Pancreas (tissue), 10 donors: ENCODE data around the gene CLDN22. TPM values are rescaled to one million over a fixed set of nuclear protein-coding genes. Genes with fewer than 3 reads are reported as not detected.

Source experiments
- ATAC-seq, 4 donors: fragments of 200-7000 bp; cut with Tn5 transposase; one replicate each; pipeline versions ENCODE4 v1.8.0 to v1.9.1; 2020; ENCODE audit warnings: mild to moderate bottlenecking in 4 of 4, moderate library complexity in 4 of 4
- DNase-seq, 6 donors: peaks; one replicate each; pipeline ENCODE4 v3.0.0-alpha.2; 2020
- FAIRE-seq: peaks from 2 replicates; lab custom pipeline; 2012; peaks lifted over from hg19 to GRCh38; lab: Jason Lieb, UNC
- H3K27ac ChIP-seq, 4 donors: fragments of 200-600 bp; sonication (generic); 1 replicate in 3 of 4; 2 replicates in 1 of 4; pipeline versions ENCODE4 v1.5.0 to v1.8.0; 2020
- H3K27me3 ChIP-seq, 4 donors: fragments of 200-600 bp; one replicate each; pipeline ENCODE4 v1.8.0; 2021
- H3K36me3 ChIP-seq, 3 donors: fragments of 200-600 bp; sonication (generic) in 1 of 3; one replicate each; pipeline versions ENCODE4 v1.5.0 to v1.8.0; 2020 to 2021
- H3K4me1 ChIP-seq, 3 donors: fragments of 200-600 bp; one replicate each; pipeline ENCODE4 v1.8.0; 2021
- H3K4me3 ChIP-seq, 4 donors: fragments of 200-600 bp; sonication (generic) in 2 of 4; one replicate each; pipeline versions ENCODE4 v1.5.0 to v1.8.0; 2020 to 2021
- H3K9me3 ChIP-seq, 4 donors: fragments of 200-600 bp; one replicate each; pipeline ENCODE4 v1.8.0; 2021
- WGBS, 2 donors: extraction: QIAGEN DNeasy Blood & Tissue Kit; methylation state at CpG; one replicate each; pipeline ENCODE4 v1.1.7; 2013; 5-methylcytosine and 5-hydroxymethylcytosine counted together
- intact Hi-C, 3 donors: fragments of 100-400 bp; cut with DNase I; formaldehyde crosslinking; loops; one replicate each; pipeline versions ENCODE4 v1.11.1 to v1.14.2; 2022
- polyA plus RNA-seq, 2 donors: library from polyadenylated mRNA; stranded (reverse); fragments of 200-250 nt; gene quantifications; one replicate each; pipeline ENCODE4 v1.2.3, GENCODE V29; 2013
- total RNA-seq, 6 donors: library from RNA; stranded (reverse); fragmentation: NEBNext Ultra II Directional in 4 of 6; extraction: Animal tissue kit (Norgen Biotek cat#: 25700) in 4 of 6; gene quantifications; one replicate each; pipeline versions ENCODE4 v1.2.1 to v1.2.4, GENCODE V29; 2021 to 2023
- TF ChIP-seq, protein P1 (sequence below), 4 donors: fragments of 200-600 bp; sonication (generic) in 3 of 4; IDR thresholded peaks; one replicate each; pipeline versions ENCODE4 v1.5.0 to v1.8.0; 2021; ENCODE audit warnings: antibody characterized with exemption in 4 of 4
- donor health status: healthy with polysubstance abuse.
- donor health status: DM: no; HTN: no; CAD: no; lungs with moderate emphysema.
- donor health status: DM: no; HTN: no; CAD: no.
- donor health status: control.
- donor health status: control.
- donor health status: Bipolar disorder and iron deficiency.
- donor health status: DM: yes; HTN: yes; CAD: no.
- donor health status: DM: no; HTN: no; CAD: no.
- donor health status: DM: no; HTN: no; CAD: no.
- donor health status: DM: yes; HTN: yes; CAD: no.

CLDN22 gene
- total and polyA plus RNA-seq, 8 donors, result 0.02 TPM; not detected in 7

DNA sequence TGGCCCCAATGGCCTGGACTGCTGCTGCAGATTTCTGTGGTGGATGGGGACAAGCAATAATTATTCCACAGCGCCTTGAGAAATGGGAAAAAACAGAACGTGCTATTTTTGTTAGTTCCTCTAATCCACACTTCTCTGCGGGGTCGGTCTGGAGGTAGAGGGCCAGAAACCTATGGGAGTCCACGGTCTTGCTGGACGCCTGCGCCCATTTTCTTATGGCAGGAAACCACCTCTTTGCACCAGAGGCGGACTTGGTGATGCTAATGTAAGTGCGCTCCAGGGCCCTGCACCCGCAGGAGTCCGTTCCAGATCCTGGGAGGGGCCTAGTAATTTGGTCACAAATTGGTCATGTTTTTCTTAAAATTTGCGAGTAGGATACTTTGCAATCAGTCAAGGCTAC is 28.1 kb upstream of the CLDN22 start:
- H3K9me3 ChIP-seq, result no peaks in the 10 kb centered on the region
- WGBS, 2 donors, result 82 to 87% methylated on average over 12 of the region's 12 CpGs

DNA sequence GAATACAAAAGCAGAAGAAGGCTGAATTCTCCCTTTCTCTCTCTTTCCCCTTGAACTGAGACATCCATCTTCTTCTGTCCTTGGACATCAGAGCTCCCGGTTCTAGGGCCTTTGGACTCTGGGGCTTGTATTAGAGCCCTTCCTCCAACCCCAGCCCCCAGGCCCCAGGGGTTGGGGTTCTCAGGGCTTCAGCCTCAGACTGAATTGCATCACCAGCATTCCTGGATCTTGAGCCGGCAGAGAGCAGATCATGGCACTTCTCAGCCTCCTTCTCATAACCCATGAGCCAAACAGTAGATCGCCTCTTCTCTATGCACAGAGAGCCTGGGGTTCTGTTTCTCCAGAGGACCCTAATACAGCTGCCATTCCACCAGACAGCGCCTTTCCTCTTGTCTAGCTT is 27.5 kb upstream of the CLDN22 start:
- Histone ChIP-seq H3K36me3 (no peaks in the 10 kb centered on the region), H3K27me3 (no peaks in the 10 kb centered on the region), H3K27ac (no peak overlapping the region), H3K9me3 (no peaks in the 10 kb centered on the region), H3K4me3 (no peak overlapping the region), H3K4me1 (no peaks in the 10 kb centered on the region)
- FAIRE-seq (no peak), DNase-seq (no peak), ATAC-seq (no peak)
- 76 to 81% methylated on average over 4 of the region's 4 CpGs for WGBS, 2 donors
- TF ChIP-seq, protein P1, sequence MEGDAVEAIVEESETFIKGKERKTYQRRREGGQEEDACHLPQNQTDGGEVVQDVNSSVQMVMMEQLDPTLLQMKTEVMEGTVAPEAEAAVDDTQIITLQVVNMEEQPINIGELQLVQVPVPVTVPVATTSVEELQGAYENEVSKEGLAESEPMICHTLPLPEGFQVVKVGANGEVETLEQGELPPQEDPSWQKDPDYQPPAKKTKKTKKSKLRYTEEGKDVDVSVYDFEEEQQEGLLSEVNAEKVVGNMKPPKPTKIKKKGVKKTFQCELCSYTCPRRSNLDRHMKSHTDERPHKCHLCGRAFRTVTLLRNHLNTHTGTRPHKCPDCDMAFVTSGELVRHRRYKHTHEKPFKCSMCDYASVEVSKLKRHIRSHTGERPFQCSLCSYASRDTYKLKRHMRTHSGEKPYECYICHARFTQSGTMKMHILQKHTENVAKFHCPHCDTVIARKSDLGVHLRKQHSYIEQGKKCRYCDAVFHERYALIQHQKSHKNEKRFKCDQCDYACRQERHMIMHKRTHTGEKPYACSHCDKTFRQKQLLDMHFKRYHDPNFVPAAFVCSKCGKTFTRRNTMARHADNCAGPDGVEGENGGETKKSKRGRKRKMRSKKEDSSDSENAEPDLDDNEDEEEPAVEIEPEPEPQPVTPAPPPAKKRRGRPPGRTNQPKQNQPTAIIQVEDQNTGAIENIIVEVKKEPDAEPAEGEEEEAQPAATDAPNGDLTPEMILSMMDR (IDR thresholded peaks at IDR 0.05), result no peak
- intact Hi-C loops, result no loop called here

More for the DNA sequence above, 28.1 kb upstream of the CLDN22 start:
- DNase-seq, result no peak
- no peaks in the 10 kb centered on the region for H3K4me1 ChIP-seq
- no peaks in the 10 kb centered on the region for H3K36me3 ChIP-seq
- TF ChIP-seq, protein P1 (IDR thresholded peaks at IDR 0.05), result no peak
- no peak overlapping the region for H3K4me3 ChIP-seq
- FAIRE-seq, result no peak
- H3K27me3 ChIP-seq, result no peaks in the 10 kb centered on the region
- intact Hi-C loops, result no loop called here
- no peak overlapping the region for H3K27ac ChIP-seq
- ATAC-seq, result no peak

DNA sequence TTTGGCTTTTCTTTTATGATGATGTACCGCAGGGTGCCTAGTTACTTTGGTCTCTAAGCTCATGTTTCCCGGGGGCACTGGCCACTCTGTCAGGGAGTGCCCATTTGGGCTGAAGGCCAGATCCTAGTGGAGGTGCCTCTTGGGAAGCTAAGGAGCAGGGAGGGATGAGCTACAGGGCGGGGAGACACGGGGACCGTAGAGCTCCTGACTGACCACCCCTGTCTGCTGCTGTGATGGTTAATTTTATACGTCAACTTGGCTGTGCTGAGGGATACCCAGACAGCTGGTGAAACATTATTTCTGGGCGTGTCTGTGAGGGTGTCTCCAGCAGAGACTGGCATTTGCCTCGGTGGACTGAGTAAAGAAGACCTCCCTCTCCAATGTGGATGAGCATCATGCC is 27.1 kb upstream of the CLDN22 start:
- no peak for FAIRE-seq
- DNase-seq, result no peak
- Histone ChIP-seq H3K4me1 (no peaks in the 10 kb centered on the region), H3K9me3 (no peaks in the 10 kb centered on the region), H3K27me3 (no peaks in the 10 kb centered on the region), H3K36me3 (no peaks in the 10 kb centered on the region), H3K4me3 (no peak overlapping the region), H3K27ac (no peak overlapping the region)
- intact Hi-C loops, result no loop called here
- WGBS, 2 donors, result 80 to 82% methylated on average over 8 of the region's 8 CpGs
- TF ChIP-seq, protein P1 (IDR thresholded peaks at IDR 0.05), result no peak
- no peak for ATAC-seq

DNA sequence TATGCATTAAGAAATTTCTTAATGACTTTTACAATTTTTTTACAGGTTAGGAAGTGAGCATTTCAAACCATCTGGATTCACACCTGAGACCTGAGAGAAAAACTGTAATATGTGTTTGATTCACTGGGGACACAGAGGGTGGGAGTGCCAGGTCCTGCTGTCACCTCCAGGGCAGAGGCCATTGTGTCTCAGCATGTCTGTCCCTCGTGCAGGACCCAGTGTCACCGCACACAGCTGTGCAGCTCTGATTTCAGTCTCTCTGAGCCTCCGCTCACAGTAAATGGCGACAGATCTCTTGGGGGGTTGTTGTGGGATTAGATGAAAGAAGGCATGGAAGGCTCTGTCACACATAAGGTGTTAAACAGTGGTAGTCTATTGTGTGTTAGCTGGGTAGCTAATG is 25.2 kb upstream of the CLDN22 start:
- H3K27me3 ChIP-seq, result no peaks in the 10 kb centered on the region
- H3K9me3 ChIP-seq, result no peaks in the 10 kb centered on the region
- no peak for DNase-seq
- TF ChIP-seq, protein P1 (IDR thresholded peaks at IDR 0.05), result no peak
- H3K4me3 ChIP-seq, result no peak overlapping the region
- H3K4me1 ChIP-seq, result no peaks in the 10 kb centered on the region
- FAIRE-seq, result no peak
- H3K36me3 ChIP-seq, result no peaks in the 10 kb centered on the region
- WGBS, 2 donors, result 90% methylated on average over 4 of the region's 4 CpGs
- no peak for ATAC-seq
- H3K27ac ChIP-seq, result no peak overlapping the region
- intact Hi-C loops, result no loop called here

DNA sequence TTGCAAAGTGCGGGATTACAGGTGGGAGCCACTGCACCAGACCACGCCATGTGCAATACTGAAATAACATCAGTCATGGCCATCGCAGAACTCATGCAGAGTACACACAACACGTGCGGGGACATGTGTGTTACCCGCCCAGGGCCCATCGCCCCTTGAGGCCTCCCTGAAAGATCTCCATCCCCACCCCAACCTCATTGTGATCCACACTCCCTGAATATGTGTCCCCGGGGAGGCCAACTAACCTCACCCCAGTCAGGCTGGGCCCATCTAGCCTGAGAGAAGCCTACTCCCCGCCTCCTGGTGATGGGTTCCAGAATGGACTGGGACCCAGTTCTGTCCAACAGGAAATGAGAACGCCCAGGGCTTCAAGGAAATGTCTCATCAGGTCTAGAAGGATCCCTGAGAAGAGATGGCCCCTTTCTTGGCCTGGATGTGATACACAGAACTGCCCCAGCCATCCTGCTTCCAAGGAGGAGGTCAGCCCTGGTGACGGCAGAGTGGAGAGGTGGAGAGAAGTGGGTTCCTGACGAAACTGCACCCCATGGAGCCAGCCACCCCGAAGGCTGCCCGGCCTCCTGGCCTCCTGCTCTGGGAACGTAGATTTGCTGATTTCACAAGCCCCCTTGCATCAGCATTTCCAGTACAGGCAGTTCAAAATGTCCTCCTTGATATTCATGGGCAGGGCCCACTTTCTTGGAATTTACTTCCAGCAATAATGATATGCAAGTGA is 24.6 kb upstream of the CLDN22 start:
- TF ChIP-seq, protein P1 (IDR thresholded peaks at IDR 0.05), result no peak
- Histone ChIP-seq H3K27ac (no peak overlapping the region), H3K9me3 (no peaks in the 10 kb centered on the region), H3K4me3 (no peak overlapping the region), H3K27me3 (no peaks in the 10 kb centered on the region), H3K4me1 (no peaks in the 10 kb centered on the region), H3K36me3 (no peaks in the 10 kb centered on the region)
- DNase-seq (no peak), FAIRE-seq (no peak), ATAC-seq (no peak)
- WGBS, 2 donors, result 89 to 91% methylated on average over 15 of the region's 15 CpGs
- intact Hi-C loops, result no loop called here
